HG03280 (cell line): ENCODE data around the gene PLEKHG4.

Experiments used
- ATAC-seq: cut with Tn5 transposase; IDR thresholded peaks from one replicate; pipeline ENCODE4 v1.9.1; 2021; ENCODE audit warnings: mild to moderate bottlenecking, moderate library complexity; ENCODE audit not compliant: unreplicated experiment

The PLEKHG4 gene

DNA sequence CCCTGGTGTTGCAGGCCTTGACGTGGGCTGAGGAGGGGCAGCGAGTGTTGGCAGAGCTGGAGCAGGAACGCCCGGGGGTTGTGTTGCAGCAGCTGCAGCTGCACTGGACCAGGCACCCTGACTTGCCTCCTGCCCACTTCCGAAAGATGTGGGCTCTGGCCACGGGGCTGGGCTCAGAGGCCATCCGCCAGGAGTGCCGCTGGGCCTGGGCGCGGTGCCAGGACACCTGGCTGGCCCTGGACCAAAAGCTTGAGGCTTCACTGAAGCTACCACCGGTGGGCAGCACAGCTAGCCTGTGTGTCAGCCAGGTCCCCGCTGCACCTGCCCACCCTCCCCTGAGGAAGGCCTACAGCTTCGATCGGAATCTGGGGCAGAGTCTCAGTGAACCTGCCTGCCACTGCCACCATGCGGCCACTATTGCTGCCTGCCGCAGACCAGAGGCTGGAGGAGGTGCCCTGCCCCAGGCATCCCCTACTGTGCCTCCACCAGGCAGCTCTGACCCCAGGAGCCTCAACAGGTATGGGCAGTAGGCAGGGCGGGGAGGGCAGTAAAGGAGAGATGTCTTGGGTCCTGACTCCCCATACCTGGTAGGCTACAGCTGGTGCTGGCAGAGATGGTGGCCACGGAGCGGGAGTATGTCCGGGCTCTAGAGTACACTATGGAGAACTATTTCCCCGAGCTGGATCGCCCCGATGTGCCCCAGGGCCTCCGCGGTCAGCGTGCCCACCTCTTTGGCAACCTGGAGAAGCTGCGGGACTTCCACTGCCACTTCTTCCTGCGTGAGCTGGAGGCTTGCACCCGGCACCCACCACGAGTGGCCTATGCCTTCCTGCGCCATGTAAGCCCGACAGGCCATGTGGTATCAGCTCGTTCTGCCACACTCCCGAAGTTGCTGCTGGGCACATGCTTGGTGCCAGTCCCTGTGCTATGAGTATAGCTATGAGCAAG lies 5.6 kb downstream of the PLEKHG4 start:
- ATAC-seq, result no peak

DNA sequence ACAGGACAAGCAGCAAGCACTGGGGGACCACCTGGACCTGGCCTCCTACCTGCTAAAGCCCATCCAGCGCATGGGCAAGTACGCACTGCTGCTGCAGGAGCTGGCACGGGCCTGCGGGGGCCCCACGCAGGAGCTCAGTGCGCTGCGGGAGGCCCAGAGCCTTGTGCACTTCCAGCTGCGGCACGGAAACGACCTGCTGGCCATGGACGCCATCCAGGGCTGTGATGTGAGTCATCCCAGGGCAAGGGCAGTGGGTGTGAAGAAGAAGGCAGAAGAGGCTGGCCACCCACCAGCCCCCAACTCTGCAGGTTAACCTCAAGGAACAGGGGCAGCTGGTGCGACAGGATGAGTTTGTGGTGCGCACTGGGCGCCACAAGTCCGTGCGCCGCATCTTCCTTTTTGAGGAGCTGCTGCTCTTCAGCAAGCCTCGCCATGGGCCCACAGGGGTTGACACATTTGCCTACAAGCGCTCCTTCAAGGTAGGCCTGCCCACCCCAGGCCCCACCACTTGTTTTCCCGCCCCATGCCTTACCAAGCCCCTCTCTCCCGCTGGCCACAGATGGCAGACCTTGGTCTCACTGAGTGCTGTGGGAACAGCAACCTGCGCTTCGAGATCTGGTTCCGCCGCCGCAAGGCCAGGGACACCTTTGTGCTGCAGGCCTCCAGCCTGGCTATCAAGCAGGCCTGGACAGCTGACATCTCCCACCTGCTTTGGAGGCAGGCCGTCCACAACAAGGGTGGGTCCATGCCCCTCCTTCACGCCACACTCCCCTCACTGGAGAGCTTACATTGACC lies 7.3 kb downstream of the PLEKHG4 start:
- no peak for ATAC-seq

DNA sequence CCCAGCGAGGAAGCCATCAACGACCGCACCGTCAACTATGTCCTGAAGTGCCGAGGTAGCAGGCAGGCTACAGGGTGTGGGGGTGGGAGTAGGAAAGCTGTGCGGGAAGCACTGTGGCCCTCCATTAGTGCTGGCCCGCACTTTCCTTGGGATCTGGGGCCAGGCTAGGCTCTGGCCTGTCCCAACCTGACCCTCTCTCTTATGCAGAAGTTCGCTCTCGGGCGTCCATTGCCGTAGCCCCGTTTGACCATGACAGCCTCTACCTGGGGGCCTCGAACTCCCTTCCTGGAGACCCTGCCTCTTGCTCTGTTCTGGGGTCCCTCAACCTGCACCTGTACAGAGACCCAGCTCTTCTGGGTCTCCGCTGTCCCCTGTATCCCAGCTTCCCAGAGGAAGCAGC lies 8.6 kb downstream of the PLEKHG4 start:
- ATAC-seq, result no peak

DNA sequence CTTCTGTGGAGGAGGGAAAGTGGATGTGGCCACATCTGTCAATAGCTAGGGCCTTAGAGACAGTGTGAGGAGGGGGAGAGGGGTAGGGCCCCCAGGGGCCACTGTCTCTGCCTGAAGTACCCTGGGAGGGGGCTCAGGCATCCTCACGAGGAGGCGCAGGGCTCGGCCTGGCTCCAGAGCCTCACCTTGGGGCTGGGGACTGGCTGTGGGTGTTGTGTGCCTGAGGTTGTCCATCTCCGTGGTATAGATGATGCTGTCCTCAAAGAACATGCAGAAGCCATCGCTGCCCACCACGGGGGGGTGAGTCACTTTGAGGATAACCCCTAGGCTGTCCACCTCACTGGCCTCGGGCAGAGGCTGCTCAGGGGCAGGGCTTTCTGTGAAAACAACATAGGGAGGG lies 12.1 kb downstream of the PLEKHG4 start:
- no peak for ATAC-seq

DNA sequence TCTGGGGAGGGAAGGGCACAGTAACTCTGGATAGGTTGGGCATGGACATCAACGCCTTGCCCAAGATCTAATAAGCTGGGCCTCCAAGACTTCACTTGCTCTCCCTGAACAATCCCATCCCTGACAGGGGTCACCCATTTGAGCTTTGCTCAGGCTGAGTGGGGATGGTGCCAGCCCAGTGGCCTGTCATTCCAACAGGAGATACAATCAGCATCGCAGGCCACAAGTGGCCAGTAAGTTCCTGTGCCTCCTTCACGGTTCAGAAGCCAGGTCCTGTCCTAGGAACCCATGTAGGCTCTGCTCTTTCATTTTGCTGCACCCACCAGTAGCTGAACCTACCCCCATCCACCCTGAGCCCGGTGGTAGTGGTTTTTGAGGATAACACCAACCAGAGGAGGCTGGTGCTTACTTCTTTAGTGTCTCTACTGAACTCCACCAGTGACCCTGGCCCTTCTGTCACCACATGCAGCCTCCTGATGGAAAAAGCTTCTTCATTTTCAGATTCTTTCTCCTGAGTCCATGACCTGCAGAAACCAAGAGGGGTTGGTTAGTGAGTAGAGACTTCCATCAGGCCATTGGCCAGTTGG lies 14.9 kb downstream of the PLEKHG4 start:
- ATAC-seq, result no peak

DNA sequence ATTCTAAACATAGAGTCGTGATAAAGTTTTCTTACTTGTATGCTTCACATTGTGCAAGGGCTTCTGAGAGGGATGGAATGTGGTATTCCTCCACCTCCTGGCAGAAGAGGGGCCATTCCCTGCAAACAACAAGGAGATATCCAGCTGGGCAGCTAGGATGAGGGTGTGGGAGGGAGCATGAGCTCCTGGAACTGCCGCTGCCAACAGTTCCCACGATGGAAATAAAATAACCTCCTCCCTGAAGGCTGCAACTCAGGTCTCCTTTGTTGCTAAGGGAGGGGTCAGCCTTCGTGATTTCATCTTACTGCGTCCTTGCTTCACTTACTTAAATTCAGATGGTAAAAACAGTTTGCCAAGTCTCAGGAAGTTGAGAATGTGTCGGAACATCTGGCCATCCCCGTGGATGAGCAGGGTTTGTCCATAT lies 15.6 kb downstream of the PLEKHG4 start:
- no peak for ATAC-seq

DNA sequence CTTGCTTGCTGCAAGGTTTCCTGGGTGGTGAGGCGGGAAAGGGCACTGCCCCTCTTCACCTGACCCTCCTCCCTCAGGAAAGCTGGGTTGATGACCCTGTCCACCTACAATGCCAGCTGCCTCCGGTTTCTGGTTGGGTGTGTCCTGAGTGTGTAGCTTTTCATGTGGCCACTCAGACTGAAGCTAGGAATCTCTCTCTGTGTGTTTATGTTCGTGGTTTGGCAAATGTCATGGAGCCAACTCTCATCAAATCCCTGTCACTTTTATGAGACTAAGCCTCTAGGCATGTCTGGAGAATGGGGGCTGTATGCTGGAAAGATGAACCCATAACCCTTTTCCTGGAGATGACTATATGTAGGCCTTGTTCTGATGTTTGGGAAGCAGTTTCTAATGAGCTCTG lies 17.1 kb downstream of the PLEKHG4 start:
- no peak for ATAC-seq

DNA sequence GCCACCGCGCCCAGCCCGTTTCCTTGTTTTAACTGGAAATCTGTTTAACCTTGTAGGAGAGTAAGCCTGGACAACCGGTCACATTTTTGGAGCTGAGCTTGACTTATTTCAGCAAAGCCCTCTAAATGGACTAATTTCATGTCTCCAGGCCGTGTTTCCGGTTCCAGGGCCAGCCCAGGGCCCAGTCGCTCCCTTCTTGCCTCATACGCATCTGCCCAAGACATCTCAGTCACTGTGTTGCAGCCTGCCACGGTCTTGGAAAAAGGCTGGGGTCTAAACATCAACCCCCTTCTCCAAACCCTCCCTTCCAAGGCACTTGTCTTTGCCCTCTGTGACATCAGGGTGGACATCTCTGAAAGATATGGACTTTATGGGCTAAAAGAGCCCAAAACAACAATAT lies 18.9 kb downstream of the PLEKHG4 start:
- ATAC-seq, result no peak

DNA sequence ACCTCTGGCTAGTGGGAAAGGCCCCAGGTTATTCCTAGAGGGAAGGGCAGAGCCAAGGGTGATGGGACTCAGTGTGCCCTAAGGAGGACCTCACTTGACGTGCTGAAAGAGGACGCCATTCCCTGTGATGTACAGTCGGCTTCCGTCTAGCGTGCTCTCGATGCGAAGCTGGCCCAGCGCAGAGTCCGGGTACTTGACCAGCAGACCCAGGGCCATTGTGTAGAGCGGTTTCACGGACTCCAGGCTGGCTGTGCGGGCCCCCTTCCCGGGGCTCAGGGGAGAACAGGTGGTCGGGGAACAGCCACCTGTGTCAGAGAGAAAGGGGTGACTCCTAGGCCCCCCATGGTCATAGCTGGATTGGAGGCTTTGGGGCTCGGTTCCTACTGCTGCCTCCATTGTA lies 19.9 kb downstream of the PLEKHG4 start:
- no peak for ATAC-seq

DNA sequence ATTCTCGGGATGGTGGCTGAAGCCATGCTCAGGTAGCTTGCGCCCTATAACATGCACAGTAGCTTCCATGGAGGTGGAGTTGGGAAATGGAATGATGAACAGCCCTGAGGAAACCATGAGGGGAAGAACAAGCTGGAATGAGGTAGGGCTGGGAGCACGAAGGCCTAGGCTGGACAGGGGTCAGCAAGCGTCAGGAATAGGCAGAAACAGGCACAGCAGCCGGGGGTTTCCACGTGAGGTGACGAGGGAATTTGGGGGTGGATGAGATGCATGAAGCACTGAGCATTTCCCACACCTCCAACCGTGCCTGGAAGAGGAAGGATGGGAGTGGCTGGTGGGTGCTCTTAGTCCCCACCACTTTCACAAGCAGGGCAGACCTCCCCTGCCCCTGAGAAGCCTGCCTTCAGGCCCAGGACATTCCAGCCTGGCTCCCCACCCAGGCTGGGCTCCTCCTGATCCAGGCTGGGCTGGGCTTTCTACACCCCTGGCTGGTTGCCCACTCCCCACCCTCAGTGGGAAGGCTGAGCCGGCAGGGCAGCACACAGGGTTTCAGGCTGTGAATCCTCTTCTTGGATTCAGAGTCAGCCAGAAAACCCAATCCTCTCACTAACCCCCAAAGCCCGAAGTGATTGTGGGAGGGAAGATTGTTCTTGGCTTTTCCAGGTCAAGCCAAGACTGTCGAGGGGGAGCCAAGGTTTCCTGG lies 21.9 kb downstream of the PLEKHG4 start:
- ATAC-seq, result no peak

DNA sequence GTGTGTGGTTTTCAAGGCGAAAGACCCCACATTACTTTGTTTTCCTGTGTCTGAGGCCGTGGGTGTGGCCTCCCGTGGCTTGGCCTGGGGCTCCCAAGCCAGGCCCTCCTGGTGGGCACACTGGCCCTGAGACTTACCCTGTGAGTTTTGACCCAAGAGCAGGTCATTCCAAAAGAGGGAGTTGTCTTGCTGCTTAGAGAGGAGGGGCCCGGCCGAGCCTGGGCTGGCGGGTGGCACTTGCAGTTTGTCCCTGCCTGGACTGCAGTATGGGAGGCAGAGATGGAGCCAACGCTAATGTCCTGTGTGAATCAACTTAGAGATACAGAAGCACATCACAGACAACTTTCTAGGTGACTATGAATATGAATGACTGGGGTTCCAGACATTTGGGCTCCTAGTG lies 22.7 kb downstream of the PLEKHG4 start:
- no peak for ATAC-seq

DNA sequence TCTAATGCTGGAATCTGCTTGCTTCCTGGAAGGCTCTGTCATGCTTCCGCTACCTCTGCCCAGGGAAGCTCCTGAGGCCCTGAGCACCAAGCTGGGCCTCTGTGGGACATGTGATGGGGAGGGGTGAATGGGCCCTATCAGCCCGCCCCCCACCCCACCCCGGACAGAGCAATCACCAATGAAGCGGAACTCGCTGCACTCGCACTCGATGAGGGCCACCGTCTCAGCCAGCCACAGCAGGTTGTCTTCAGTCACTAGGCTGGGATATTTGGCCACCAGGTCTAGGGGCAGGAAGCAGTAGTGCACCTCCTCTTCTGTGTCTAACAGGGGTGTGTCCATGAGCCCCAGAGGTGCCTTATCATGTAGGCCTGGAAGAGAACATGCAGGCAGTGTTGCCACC lies 23.6 kb downstream of the PLEKHG4 start:
- ATAC-seq, result no peak

DNA sequence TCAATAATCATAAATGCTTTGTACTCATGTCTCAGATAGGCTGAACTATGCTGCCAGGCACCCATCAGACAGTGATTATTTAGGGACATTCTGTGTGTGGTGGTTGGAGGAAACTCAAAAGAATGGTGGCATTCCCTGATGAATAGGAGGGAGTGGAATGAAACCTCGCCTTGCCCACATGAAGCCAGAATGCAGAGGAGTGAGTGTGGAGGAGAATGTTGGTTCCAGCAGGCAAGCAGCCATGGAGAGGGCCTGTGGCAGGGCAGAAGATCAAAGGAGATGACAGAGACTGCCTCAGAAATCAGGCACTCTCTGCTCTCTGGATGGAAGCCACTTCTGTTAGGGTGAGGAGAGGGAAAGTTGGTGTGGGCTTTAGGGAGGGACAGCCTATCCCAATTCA lies 24.7 kb downstream of the PLEKHG4 start:
- no peak for ATAC-seq

DNA sequence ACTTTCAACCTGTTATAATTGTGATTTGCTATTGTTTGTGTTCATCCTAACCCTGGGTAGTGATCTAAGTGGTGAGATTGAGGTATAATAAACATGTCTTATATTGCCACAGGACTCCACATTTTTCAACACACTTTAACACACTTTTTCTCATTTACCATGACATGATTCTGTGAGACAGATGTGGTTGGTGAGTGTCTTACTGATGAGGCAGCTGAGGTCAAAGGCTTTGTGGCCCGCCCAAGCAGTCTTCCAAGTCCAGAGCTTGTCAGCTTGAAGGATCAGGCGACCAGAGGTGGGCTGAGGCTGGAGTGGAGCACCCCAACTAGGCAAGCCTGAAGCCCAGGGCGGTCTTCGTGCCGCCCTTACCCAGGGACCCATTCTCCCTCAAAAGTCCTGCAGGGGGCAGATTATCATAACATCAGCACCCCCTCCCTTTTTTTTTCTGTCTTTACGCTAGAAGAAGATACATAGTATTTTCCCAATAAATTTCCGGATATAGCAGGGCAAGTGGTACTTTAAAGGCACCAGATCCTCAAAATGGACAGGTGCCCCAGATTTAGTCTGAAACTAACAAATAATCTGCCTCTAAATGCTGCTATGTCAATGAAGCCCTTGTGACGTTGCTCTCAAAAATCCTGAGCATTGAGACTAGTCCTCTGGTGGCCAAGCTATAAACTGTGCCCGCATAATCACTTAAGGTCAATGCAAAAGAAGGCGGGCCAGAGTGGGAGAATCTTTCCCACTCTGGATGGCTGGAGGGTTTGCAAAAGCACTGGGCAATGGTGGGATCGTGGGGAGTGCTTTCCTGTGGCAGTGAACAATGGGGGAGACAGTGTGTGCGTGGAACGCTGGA lies 26.1 kb downstream of the PLEKHG4 start:
- ATAC-seq, result no peak

DNA sequence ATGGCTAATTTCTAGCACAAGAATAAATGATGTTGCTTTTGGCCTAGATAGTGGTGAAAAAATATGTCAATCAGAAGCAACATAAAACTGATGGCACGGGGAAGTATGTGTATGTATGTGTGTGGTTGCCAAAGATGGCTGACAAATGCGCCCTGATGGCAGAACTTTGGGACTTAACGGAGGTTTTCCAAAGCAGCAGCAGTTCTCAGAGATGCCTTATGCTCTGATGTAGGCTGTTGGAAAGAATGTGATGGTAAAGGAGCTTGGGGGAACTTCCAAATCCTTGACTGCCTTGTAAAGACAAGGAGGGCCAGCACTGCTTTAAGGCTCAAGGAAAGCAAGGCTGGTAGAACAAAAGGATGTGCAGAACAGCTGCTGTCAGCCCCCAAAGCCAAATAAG lies 31.2 kb downstream of the PLEKHG4 start:
- ATAC-seq, result no peak

DNA sequence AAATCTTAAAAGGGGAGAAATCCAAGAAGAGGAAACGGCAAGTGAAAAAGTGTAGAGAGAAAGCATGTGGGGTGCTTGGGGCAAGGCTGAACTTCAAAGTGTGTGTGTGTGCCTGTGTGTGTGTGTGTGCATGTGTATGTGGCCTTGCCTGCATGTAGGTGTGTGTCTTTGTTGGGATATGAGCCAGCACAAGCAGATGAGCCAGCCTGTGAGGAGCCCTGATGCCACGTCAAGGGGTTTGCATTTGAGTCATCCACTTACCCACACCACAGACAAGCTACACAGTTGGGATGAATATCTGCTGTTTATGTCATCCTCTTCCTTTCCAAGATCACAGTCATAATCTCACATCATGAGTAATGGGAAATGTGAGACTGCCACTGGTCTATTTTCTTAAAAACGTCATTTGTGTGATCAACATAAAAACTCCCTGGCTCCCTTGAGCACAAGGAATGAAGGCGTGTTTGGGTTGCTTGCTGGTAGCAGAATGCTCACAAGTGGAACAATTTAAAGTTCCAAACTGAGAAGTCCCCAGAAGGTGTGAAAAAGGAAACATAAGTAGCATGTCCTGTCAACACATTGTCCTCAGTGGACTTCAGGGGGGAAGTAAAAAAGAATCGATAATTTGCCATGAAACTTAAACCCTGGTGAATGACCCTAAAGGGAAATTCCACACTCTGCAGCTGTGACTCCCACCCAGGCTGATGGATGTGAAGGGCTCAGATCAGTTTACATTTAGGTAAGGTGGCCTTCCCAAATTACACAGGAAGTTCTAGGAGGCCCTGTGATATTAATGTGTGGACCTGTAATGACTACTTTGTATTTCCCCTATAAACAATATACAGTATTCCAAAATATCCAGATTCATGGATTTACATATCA lies 32.5 kb downstream of the PLEKHG4 start:
- peak; percentile 77 for ATAC-seq

DNA sequence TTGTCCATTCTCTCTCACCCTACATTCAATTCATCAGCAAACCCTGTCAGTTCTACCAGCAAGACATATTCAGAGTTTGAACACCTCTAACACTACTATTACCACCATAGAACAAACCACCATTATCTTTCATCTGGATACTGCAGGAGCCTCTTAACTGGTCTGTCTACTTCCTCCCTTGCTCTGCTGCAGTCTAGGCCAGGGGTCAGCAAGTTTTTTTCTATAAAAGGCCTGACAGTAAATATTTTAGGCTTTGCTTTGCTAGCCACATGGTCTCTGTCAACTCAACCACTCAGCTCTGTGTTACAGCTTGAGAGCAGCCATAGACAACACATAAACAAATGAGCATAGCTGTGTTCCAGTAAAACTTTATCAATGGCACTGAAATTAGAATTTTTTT lies 33.4 kb downstream of the PLEKHG4 start:
- ATAC-seq, result no peak

DNA sequence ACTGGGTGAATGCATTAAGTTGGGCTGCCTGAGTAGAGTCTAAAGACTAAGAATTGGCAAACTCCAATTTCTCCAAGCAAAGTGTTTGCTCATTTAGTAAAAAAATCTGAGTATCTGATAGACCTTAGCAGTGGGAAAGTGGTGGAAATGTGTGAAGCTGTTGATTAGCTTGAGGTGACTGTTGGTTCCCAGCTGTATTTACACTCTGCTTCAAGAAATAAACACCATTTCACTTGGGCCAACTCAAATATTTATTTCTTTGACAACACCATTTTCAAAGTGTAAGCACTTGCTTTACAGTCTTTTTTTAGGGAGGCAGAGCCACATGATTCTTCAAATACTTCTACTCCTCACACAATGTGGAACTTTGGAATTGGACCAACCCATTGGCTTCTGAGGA lies 38.5 kb downstream of the PLEKHG4 start:
- ATAC-seq, result no peak

DNA sequence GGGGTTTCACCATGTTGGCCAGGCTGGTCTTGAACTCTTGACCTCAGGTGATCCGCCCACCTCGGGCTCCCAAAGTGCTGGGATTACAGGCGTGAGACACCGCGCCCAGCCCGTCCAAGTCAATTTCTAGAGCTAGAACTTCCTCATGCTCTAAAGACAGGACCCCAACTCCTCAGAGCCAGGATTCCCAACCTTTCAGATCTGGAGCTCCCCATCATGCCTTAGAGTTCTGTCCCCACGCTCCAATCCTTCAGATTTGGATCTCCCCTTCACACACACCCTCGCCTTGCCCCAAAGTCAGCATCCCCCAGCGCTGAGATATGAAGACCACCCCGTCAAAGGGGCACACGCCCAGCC lies 46.8 kb downstream of the PLEKHG4 start:
- no peak for ATAC-seq
